SK-N-DZ (cell line): ENCODE measurements around the gene KDM2A.

Experiments
- DNase-seq: peaks from one replicate; pipeline ENCODE4 v3.0.0-alpha.2; 2015; ENCODE audit warnings: low spot score

KDM2A gene

DNA sequence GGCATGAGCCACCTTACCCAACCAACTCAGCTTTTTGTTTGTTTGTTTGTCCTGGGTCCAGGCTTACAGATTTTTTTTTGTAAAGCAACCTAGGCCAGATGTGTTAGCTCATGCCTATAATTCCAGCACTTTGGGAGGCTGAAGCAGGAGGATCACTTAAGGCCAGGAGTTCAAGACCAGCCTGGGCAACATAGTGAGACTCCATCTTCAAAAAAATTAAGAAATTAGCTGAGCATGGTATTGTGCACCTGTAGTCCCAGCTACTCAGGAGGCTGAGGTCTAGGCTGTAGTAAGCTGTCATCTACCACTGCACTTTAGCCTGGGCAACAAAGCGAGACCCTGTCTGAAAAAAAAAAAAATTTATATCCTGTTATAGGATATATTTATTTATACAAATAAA lies 118.5 kb downstream of the KDM2A start:
- no peak for DNase-seq

DNA sequence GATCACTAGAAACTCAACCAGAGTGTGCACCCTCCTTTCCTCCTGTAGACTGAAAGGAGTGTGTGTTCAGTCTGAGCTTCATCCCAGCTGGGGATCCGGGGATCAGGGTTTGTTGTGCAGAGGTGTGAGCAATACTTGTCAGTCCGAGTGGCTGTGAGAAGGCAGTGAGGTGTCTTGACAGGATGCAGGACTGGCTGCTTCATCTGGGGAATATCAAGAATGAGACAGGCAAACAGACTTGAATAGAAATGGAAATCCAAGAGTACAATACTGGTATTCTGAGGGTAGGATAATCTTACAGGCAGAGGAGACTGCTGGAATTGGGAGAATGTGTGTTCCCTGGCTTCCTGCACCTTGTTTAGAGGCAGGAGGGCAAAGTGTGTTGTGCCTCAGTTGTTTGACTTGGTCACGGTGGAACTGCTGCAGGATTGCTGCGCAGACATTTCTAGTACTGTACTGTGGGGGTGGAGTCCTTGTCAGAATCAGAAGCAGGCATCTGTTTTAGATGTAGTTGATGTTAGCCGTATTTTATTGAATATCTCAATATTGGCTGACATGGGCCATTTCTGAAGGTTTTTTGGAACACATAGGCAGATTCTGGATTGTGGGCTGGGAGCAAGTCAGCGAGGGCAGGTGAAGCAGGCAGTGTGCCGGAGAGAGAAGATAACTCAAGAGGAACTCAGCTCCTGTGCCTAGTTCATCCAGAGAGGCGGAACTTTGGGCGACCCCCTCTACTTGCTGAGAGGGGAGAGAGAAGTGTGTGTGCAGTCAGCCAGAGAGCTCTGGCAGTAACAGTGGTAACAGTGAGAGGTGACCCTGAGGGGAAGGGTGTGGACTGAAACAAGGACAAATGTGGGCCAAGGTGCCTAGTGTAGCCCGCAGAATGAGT lies 120.1 kb downstream of the KDM2A start:
- DNase-seq = peak; percentile 29

DNA sequence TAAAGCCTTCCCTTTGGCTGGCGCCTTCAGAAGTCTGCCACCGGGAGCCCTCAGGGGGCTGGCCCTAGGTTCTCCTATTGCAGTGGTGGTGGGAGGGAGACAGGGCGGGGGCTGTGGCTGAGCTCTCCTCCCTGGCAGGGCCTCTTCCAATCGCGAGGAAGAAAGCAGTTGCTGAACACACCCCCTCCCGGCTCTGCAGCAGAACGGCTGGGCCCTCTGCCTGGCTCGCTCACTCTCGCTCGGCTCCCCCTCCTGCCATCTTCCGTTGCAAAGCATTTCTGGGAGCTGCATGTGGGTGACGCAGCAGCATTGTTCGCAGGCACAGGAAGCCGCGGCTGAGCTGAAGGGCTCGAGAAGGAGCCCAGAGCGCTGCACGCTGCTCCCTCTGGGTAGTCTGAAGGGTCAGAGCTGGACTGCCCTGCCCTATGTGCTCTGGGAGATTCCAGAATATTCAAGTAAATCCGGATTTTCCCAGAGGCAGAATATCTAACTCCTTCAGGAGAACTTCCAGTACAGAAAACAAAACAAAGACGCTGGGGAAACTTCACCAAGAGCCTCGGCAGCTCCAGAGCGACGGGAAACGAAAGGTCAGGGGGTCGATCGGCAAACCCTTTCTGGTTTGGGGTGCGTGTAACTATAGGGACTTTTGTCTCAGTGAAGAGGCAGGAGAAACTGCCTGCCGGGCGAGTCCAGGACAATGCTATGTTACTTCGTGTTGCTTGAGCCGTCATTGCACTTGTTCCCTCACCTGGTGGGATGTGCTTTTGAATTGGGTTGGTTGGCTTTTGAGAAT lies 120.9 kb downstream of the KDM2A start:
- peak; percentile 98 for DNase-seq

DNA sequence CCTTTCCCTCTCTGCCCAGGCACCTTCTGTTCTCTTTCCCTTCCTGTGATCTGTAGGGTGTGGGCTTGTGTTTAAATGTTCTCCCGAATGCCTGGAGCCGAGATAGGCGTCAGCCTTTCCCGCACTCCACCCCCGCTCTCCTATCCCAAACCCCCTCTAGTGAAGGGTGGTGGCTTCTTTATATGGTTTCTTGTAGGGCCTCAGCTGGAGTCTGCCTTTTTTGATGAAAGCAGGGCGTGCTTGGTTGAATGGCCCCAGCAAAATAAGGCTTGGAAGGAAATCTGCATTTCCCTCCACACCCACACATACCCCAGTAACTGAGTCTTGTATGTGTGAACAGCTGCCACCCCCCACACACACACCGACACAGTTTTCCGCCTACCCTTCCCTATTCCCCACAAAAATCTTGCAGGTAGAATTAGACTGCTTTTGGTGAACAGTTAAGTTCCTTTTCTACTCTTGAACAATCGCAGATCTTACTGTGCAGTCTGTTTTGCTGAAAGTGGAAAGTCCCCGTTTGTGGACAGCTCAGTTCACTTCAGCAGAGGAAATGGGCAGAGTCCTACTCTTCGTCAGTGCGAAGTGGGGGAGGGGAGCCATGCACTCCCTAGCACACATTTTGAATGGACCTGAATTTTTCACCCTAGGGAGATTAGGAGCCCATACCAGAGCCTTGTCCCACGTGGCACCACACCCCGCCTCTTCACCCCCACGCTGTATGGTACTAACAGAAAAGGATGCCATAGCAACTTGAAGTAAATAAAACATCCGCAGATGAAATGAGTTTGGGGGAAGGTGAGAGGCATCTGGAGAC lies 121.7 kb downstream of the KDM2A start:
- DNase-seq = peak; percentile 51

DNA sequence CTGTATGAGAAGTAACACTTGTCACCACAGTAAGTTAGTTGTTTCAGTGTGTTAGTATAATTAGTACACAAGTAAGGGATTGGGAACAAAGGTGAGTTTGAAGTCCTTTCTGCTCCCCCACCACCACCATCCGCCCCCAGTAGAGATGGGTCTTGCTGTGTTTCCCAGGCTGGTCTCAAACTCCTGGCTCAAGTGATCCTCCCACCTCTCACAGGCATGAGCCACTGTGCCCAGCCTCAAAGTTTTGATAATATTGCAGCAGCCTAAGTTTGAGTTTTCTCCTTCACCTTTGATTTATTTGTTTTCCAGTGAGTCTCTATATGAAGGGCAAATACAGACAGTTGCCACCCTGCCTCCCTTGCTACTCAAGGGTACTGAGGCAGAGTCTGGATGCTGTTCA lies 123.5 kb downstream of the KDM2A start:
- DNase-seq = no peak

DNA sequence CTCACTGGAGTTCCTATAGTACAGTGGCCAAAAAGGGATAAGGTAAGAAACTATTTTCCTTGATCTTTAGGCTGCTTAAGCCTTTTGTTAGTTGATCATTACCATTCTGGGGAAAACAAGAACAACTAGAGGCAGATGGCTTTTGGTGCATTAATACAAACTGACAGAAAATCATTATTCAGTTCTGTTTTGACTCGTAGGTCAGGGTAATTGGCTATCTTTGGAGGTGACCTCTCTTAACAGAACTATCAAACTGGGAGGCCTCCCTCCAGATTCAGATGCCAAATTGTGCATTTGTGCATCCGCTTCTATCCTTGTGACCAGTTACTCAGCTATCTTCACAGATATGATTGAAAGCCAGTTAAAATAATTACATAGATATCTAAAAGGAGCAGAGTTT lies 124.0 kb downstream of the KDM2A start:
- DNase-seq = no peak

DNA sequence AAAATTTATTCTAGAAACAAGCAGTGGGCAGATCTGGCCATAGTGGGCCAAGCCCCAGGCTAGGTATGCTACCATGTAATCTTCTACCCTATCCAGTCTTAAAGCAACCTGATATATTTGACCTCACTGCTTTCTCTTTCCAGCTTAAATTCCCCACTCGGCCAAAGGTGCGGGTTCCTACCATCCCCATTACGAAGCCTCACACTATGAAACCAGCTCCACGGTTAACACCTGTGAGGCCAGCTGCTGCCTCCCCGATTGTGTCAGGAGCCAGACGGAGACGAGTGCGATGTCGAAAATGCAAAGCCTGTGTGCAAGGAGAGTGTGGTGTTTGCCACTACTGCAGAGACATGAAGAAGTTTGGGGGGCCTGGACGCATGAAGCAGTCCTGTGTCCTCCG lies 126.0 kb downstream of the KDM2A start:
- DNase-seq = no peak

DNA sequence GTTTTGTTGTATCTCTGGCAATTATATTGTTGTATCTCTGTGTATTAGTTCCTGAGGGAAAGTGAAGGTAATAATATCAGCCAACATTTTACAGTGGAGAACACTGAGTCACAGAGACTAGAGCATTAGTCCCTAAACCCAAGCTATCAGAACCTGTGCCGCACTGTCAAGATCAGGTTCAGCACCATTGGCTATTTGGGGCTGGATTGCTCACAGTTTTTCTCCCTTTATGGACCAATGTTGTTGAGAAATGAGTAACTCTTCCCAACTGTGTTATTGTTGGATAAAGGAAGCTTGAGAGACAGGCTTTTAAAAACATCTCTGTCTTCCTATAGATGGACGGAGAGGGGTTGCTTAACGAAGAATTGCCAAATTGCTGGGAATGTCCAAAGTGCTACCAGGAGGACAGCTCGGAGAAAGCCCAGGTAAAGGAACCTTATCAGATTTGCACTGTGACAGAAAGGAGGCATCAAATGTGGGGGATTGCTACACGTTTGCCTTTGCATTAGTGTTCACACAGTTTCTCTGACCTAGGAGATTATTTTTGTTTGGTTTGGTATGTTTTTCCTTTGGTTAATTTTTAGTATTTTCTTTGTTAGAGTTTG lies 129.0 kb downstream of the KDM2A start:
- DNase-seq = no peak

DNA sequence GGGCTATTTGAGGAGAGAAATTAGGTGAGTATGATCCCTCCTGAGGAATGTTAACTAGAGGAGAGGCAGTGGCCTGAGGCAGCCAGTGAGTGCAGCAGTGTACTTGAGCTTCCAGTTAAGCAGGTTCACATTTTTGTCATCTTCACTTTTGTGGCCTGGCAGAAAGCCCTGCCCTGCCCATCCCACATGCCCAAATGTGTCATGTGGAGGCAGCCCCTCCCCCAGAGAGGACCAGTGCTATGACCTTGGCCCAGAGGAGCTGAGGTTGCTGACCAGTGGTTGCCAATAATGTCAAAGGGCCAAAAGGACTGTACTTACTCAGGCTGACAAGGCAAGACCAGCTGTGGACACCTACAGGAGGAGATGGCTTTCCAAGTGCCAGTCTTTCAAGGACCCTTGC lies 129.6 kb downstream of the KDM2A start:
- no peak for DNase-seq

DNA sequence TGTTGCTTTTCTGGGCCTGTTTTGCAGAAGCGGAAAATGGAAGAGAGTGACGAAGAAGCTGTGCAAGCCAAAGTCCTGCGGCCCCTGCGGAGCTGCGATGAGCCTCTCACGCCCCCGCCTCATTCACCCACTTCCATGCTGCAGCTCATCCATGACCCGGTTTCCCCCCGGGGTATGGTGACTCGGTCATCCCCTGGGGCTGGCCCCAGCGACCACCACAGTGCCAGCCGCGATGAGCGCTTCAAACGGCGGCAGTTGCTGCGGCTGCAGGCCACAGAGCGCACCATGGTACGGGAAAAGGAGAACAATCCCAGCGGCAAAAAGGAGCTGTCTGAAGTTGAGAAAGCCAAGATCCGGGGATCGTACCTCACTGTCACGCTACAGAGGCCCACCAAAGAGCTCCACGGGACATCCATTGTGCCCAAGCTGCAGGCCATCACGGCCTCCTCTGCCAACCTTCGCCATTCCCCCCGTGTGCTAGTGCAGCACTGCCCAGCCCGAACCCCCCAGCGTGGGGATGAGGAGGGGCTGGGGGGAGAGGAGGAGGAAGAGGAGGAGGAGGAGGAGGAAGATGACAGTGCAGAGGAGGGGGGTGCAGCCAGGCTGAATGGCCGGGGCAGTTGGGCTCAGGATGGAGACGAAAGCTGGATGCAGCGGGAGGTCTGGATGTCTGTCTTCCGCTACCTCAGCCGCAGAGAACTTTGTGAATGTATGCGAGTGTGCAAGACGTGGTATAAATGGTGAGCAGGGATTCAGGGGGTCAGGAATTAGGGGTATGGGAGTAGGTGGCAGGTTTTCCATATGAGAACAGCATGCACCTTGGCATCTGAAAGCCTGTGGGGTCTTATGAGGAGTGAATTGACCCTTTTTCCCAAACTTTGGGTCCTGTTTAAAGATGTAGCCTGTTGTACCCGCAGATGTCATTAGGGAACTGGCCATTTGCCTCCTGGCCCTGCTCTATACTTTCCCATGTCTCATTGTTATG lies 131.3 kb downstream of the KDM2A start:
- DNase-seq = no peak

DNA sequence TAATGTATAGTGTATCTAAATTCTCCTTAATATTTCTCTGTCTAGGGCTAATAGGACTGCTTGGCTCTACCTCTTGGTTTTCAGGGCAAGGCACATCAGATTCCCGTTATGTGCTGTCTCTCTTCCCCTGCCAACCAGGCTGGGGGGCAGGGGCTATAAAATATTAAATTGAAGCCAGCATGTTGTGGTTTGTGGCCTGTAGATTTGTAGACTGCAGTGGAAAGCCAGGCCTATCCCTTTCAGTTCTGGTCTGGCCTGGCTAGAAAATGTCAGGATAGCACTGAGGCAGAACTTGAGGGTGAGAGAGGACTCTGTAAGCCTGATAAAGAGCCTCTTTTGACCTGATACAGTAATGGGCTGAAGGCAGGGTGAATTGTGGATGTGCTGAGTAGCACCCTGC lies 132.8 kb downstream of the KDM2A start:
- no peak for DNase-seq

DNA sequence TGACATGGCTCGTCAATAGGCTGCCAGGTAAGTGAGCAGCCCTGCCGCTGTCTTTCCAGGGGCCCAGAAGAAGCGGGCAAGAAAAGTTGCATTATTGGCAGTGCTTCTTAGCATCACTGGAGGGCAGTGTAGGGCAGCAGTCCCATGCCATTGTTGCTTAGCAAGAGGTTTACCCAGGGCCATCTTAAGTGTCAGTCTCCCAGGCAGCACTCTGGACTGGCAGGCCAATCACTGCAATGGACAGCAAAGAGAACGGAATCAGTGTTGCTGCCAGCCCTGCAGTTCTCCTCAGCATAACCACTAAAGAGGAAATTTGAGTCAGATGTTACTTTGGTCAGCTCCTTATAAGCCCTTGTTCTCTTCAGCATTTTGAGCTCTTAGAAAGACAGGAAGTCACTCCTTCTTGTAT lies 133.8 kb downstream of the KDM2A start:
- no peak for DNase-seq

DNA sequence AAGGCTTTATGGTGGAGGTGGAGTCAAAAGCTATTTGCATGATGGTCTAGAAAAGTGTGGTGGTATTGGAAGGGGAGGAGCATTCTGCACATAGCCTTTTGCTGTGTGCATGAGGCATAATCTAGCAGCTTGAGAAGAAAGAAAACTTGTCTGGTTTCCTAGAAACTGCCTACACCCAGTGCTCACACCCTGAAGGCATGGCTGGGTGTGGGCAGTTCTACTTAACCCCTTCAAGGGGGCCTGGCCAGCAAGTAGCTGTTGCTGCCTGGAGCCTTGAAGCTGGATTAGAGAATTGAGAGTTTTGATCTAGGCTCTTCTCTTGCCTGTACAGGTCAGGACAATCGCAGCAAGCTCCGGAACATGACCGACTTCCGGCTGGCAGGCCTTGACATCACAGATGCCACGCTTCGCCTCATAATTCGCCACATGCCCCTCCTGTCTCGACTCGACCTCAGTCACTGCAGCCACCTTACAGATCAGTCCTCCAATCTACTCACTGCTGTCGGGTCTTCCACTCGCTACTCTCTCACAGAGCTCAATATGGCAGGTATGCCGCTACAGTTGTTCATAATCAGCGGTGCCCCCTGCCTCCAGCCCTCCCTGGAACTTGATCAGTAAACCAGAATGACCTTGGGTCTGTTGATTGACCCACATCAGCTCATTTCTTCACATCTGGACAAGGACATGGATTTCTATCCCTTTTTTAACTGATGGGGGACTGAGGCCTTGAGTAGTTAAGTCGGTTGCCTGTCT lies 135.0 kb downstream of the KDM2A start:
- no peak for DNase-seq

DNA sequence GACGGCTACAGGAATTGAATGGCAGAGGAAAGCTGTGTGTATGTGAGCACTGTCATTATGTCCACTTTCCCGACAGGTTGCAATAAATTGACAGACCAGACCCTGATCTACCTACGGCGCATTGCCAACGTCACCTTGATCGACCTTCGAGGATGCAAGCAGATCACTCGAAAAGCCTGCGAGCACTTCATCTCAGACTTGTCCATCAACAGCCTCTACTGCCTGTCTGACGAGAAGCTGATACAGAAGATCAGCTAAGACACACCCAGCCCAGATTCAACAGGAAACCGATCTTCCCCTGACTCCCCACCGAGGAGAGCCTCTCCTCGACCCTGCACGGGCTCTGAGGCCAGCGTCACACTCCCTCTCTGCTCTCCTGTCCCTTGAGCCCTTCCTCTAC lies 135.7 kb downstream of the KDM2A start:
- no peak for DNase-seq

DNA sequence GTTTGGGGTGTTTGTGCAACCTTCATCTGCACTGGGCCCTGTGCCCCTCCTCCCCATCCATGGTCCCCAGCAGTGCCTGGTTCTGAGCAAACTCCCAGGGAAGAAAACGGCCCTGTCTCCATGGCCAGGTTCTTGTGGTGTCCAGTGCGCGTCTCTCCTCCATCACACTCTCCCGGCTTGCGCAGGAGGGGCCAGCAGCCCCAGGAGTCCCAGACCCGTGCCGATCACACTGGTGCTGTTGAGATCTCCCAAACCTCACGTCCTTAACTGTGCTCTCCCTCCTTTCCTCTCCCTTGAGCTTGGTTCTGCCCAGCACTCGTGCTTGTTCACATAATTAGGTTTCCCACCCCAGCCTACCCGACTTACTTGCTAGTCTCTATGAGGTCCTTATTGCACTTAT lies 136.3 kb downstream of the KDM2A start:
- DNase-seq = no peak

DNA sequence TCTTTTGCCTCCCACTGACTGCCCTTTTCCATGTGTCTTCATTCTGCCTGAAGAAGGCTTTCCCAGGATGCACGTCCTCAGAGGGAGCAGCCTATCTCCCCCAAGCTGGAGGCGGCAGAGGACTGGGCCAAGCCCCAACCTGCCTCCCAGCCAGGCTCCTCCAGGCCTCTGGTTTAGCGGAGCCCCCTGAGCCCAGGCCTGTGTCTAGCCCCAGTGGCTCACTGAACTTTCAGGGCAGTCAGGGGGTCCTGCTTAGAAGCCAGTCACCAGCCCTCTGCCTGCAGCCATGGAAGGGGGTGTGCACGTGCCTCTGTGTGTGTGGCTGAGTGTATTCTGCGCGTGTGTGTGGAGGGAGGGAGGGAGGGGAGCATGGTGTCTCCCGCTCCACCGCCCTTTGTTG lies 136.8 kb downstream of the KDM2A start:
- no peak for DNase-seq

DNA sequence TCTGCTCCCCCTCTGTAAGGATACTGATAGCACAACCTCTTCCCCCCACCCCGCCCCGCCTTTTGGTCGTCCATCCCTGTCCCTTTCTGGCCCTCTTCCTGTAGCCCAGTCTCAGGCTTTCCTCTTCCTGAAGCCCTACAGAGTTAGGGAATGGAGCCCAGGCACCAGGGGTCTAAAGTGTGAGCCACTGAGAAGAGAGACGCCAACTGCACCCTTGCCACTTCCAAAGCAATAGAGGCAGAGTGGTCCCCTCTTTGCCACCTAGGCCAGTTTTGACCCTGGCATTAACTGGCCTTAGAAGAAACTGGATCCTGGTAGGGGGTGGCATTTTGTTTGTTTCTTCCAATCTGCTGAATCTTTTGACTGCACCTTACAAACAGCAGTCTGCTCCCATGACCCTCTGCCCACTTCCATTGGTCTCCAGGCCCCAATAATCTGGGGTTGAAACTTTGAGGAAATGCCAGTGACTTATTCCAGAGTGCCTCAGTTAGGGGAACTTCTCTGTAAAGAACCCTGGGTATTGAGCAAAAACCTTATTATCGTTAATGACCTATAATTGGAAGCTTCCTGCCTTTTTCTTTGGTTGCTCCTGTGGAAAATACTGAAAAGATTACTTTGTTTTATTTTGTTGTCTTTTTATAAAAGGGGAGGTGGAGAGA lies 137.5 kb downstream of the KDM2A start:
- no peak for DNase-seq

DNA sequence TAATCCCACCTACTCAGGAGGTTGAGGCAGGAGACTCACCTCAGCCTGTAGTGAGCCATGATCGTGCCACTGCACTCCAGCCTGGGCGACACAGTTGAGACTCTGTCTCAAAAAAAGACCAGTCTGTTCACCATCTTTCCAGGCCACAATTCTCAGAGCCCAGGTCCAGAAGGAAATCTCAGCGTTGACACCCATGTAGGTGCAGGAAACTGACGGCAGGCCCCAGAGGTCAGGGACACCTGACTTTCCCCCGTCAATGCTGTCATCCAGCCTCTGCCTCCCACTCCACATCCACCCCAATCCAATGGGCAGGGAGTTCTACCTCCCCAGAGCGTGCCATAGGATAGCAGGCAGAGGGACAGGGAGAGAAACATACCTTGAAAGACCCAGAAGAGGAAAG lies 141.3 kb downstream of the KDM2A start:
- no peak for DNase-seq
